ENCODE results near the gene LDHAL6A.
"Not testable (repeated sequence)": the region's sequence is repeated elsewhere in the genome, so short reads cannot be mapped to it uniquely, and the experiment has no call there.

LDHAL6A gene

DNA sequence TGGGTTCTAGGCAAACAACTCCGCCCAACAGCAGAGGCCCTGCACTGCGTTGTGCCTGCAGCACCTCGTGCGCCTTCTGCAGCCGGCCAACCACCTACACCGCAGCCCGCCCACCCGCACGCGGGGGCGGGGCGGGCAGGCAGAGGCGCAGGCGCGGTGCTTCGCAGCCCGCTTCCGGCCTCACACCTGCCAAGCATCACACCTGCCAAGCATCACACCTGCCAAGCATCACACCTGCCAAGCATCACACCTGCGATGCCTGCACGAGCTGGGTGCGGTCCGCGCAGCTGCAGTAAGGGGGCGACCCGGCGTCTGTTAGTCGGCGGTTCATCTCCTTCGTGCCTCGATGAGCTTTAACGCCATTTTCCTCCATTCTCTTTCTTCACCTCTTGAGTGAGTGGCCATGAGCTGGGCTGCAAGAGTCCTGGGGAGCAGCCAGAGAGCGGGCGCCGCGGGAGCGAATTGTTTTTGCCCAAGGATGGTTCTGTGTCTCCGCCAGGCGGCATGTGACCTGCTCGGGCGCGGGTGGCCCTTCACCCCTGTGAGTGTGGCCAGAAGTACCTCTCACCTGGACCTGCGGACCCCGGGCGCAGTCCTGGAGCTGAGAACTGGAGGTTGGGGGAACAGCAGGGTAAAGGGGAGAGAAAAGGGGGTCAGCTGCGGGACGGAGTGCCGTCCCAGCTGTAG lies at the start of gene LDHAL6A:
Gene LDHAL6A (plus strand): TSS at position 171 of the 687 bp plus-strand sequence. CDS start 825 bp downstream, outside the sequence.
- no peak for DNase-seq

GRCh38 chr11:18407400-18407799 lies 48.3 kb upstream of the LDHAL6A start:
- DNase-seq: not testable (repeated sequence)

- DNase-seq: no peak
Observed at GRCh38 chr11:18408558-18409291, 46.9 kb upstream of the LDHAL6A start.

DNA sequence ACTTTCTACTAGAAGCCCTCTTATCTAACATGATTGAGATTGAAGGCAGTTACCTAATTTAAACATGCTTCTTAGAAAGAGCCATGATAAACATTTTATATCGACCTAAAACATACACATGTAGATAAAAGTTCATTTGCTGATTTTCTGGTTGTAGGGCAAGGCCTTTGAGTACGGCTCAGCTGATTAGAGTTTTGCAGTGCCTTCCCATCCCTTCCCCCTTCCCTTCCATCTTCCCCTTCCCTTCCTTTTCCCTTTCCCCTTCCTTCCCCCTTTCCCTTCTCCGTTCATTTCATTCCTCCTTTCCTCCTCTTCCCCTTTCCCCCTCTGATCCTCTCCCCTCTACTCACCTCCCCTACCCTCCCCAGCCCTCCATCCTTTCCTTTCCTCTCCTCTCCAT lies 39.2 kb upstream of the LDHAL6A start:
- no peak for DNase-seq

DNA sequence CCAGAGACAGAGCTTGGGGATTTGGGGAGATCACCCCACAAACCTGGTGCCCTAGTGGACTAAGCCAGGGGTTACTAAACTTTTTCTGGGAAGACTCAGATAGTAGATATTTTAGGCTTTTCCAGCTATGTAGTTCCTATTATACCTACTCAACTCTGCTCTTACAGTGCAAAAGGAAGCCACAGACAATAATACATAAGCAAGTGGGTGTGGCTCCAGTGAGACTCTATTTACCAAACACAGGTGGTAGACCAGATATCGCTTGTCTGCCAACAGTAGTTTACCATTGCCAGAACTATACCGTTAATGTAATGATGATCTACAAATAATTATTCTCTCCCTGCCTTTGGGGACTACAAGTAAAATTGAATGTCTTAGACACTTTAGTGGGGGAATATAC lies 36.6 kb upstream of the LDHAL6A start:
- DNase-seq: no peak

GRCh38 chr11:18420067-18420466 lies 35.6 kb upstream of the LDHAL6A start:
- DNase-seq: no peak

DNA sequence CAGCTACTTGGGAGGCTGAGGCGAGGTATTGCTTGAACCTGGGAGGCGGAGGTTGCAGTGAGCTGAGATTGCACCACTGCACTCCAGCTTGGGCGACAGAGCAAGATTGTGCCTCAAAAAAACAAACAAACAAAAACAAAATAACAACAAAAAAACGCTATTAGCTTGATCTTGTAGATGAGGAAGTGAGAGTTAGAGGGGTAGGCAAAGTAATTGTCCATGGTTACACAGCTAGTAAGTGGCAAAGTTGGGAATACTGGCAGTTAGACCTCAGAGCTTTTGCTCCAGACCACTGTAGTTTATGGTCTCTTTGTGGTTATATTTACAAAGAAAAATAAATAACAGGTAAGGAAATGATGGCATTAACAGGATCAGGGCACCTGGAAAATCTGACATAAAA lies 28.4 kb upstream of the LDHAL6A start:
- no peak for DNase-seq

DNA sequence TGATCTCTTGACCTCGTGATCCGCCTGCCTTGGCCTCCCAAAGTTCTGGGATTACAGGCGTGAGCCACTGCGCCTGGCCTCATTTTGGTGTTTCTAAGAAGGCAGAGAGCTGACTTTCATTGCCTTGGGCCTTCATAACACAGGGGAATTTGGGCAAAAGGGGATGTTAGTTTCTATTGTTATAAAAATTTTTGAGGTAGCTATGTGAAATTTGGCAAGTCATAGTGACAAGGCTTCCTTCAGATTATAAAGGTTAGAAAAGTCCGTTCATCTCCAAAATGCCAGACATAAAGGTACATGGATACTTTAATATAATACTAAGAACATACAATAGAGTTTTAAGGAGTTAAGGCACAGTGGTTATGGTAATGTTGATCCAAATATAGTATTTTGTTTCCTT lies 26.3 kb upstream of the LDHAL6A start:
- no peak for DNase-seq

DNA sequence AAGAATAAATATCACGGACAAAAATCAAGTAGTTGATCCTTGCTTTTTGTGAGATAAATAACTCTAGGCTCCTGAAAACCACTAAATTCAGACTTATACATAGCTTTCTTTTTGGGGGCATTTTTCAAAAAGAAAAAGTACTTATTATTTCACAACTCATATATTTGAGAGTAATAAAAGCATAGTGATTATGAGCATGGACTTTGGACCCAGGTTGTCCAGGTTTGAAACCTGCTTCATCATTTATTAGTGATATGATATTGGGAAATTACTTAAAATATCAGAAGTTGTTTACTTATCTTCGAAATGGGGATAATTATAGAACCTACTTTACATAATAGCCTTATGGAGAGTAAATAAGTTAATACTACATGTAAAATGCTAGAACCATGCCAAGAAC lies 17.0 kb upstream of the LDHAL6A start:
- DNase-seq: no peak

- DNase-seq: no peak
Observed at GRCh38 chr11:18449251-18449650, 6.4 kb upstream of the LDHAL6A start.

GRCh38 chr11:18452927-18453326 lies 2.7 kb upstream of the LDHAL6A start:
- no peak for DNase-seq

DNA sequence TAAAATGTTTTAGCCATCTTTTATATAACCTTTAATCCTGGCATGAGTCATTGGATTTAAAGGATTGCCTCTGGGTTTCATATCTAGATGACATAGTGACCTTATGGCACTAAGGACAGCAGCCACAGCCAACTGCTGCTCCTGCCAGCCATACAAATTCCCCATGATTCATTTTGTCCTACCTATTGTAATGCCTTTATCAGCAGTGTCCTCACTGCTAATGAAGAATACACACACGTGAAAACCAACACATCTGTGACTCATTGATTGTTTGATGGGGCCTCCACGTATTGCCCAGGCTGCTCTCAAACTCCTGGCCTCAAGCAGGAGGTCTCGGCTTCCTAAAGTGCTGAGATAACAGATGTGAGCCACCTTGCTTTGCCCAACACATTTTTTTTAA lies 1.8 kb downstream of the LDHAL6A start:
- DNase-seq: no peak

DNA sequence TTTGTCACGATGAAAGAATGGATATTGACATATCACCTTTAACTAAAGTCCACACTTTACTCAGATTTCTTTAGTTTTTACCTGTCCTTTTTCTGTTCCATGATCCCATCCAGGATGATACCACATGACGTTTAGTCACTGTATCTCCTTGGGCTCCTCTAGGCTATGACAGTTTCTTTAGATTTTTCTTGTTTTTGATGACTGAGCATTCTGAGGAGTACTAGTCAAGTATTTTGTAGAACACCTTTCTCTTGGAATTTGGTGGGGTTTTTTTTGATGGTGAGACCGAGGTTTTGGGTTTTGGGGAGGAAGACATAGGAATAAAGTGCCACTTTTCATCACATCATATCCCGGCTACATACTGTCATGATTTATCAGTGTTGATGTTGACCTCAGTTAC lies 4.0 kb downstream of the LDHAL6A start:
- no peak for DNase-seq

GRCh38 chr11:18461909-18462308 lies 6.3 kb downstream of the LDHAL6A start:
- DNase-seq: no peak

DNA sequence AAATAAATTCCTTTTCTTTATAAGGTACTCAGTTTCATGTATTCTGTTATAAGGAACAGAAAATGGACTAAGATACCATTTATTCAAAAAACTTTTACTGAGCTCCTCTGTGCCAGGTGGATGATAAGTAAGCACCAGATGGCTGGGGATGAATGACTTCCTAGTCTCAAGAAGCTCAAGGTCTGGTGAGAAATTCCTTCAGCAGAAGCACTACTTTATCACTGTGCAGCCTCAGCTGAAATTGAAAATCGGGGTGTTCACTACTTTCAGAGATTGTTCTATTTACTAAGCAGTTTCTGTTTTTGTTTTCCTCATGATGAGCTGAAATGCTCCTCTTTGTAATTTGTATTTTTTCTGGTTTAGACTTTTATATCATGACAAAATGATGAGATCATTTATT lies 7.8 kb downstream of the LDHAL6A start:
- no peak for DNase-seq

- DNase-seq: no peak
Observed at GRCh38 chr11:18466402-18466801, 10.7 kb downstream of the LDHAL6A start.

- DNase-seq: no peak
Observed at GRCh38 chr11:18468059-18468458, 12.4 kb downstream of the LDHAL6A start.

GRCh38 chr11:18468961-18469360 lies 13.3 kb downstream of the LDHAL6A start:
- DNase-seq: no peak

DNA sequence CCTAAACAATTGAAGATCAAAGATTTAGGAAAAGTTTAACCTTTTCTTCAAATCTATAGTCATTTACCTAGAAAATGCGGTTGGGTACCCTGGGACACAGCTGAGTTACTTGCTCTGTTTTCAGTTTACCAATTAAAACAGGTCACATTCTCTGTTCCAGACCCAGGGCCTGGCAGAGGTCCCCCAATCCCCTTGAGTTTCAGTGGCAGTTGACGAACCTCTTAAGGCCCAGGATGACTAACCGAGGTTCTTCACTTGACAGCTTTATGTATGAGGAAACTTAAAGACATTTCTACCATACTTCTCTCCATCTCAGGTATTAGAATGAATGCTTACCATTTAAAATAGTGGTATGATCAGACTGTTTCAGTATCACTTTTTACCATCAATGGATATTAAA lies 16.3 kb downstream of the LDHAL6A start:
- DNase-seq: no peak

DNA sequence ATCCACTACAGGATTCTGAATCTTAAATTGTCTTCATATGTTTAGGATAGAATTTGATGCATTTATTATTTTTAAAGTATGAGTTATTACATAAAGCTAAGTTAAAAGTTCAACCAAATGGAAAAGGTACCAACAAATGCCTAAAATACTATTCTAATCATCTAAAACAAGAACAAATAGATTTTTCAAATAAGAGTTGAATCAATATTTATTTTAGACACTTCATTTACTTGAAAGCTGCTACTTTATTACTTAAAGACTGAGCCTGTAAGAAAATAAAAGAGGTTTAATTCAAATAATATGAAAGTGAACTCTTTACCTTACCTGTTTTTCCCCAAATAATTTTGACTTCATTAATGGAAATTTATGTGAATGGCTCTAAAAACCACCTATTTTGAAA lies 16.9 kb downstream of the LDHAL6A start:
- DNase-seq: no peak

- no peak for DNase-seq
Observed at GRCh38 chr11:18479063-18479462, 23.4 kb downstream of the LDHAL6A start.

DNA sequence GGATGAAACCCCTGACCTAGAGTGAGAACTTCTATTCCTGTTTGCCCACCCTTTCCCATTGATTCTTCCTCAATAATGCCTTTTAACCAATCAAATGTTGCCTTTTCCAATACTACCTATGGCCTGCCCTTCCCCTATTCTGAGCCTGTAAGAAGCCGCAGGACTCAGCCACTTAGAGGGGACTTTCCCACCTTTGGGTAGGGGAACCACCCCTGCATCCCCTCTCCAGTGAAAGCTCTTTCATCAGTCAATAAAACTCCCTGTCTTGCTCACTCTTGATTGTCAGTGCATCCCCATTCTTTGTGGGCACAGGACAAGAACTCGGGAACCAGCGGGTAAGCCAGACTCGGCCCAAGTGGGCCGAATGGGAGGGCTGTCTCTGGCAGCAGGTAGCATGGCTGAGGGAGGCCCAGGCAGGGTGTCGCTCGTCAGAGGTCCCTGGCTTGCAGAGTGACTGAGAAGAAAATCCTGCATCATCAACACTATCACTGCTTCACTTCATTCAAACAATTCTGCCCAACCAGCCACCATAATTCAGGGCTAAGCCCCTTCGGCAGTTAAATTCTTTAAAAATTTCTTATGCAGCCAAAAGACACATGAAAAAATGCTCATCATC lies 30.4 kb downstream of the LDHAL6A start:
- no peak for DNase-seq

- no peak for DNase-seq
Observed at GRCh38 chr11:18490319-18490718, 34.7 kb downstream of the LDHAL6A start.

All from NCI-H1694 (cell line).